Nephron (organoid): ENCODE data around the gene LIME1.
A peak's percentile ranks its signal among the peaks of the same experiment; 100 is the strongest.

Experiments used
- H3K27ac Mint-ChIP-seq, 3 experiments: 2 replicates each; pipeline ENCODE4 v1.8.0; 2020; ENCODE audit warnings: mixed read lengths in 3 of 3, mild to moderate bottlenecking in 2 of 3, moderate library complexity in 1 of 3
- H3K27me3 Mint-ChIP-seq: 2 replicates; pipeline ENCODE4 v1.8.0; 2021; ENCODE audit warnings: low read depth, mild to moderate bottlenecking, moderate library complexity, mixed read lengths
- H3K36me3 Mint-ChIP-seq: 2 replicates; pipeline ENCODE4 v1.8.0; 2020; ENCODE audit warnings: low read depth, mixed read lengths
- H3K4me1 Mint-ChIP-seq: 2 replicates; pipeline ENCODE4 v1.8.0; 2020; ENCODE audit warnings: mixed read lengths
- H3K4me3 Mint-ChIP-seq, 3 experiments: 2 replicates each; pipeline ENCODE4 v1.8.0; 2020; ENCODE audit warnings: mild to moderate bottlenecking in 3 of 3, mixed read lengths in 3 of 3, moderate library complexity in 2 of 3
- H3K9me3 Mint-ChIP-seq: 2 replicates; pipeline ENCODE4 v1.8.0; 2020; ENCODE audit warnings: mixed read lengths
- TF ChIP-seq, protein P1 (sequence below), 3 experiments: fragments of 200-600 bp; sonication (generic); IDR thresholded peaks; one replicate each; pipeline ENCODE4 v1.5.0; 2021; ENCODE audit warnings: antibody characterized with exemption in 3 of 3; ENCODE audit not compliant: unreplicated experiment in 3 of 3

LIME1 gene

DNA sequence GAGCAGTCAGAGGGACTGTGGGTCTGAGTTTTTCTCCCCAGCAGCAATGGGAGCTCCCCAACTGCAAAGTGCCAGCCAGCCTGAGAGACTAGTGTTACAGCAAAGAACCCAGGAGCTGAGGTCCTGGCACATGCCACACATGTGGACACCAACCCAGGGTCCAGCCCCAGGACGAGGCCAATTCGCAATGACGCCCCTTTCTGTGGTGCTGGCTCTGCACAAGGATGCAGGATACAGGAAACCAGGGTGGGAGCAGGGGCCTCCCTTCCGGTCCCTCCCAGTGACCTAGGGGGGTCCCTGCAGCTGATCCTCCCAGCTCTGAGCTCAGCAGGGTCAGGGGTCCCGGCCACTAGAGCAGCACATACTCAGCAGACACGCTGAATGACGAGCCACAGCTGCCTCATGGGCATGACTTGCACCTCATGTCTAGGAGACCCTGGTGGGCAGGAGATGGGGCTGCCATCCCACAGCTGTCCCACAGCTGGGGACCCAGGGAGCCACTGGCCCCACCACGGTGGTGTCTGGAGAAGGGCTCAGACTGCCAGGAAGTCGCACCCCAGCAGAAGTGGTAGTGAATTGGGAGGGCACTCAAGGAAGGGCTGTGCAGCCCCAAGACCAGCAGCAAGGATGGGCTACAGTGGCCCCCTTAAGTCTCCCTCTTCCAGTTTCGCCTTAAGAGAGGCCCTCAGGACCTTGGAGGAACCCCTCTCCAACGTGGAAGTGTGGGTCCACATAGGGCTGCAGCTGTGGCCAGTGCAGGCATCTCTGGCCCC lies 32.3 kb upstream of the LIME1 start:
- TF ChIP-seq, protein P1, sequence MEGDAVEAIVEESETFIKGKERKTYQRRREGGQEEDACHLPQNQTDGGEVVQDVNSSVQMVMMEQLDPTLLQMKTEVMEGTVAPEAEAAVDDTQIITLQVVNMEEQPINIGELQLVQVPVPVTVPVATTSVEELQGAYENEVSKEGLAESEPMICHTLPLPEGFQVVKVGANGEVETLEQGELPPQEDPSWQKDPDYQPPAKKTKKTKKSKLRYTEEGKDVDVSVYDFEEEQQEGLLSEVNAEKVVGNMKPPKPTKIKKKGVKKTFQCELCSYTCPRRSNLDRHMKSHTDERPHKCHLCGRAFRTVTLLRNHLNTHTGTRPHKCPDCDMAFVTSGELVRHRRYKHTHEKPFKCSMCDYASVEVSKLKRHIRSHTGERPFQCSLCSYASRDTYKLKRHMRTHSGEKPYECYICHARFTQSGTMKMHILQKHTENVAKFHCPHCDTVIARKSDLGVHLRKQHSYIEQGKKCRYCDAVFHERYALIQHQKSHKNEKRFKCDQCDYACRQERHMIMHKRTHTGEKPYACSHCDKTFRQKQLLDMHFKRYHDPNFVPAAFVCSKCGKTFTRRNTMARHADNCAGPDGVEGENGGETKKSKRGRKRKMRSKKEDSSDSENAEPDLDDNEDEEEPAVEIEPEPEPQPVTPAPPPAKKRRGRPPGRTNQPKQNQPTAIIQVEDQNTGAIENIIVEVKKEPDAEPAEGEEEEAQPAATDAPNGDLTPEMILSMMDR (IDR thresholded peaks at IDR 0.05; ENCODE audit: unreplicated experiment in 3 of 3): no peak
- no peaks in the 10 kb centered on the region for H3K27me3 Mint-ChIP-seq

DNA sequence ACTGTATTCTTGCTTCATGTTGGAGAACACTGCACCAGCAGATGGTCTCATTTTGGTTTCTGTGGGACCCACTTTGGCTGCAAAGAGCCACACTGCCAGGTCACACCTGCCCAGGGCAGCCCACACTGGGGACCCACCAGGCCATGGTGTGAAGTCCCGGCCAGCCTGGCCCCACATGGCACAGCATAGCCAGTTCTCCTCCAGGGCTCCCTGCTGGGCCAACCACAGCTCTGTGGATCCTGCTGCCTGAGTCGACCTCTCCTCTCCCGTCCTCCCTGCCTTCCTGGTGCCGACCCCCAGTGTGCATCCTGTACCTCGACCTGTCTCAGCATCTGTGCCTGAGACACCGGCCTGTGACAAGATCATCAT lies 31.7 kb upstream of the LIME1 start:
- peaks cover 20% of the 10 kb centered on the region for H3K36me3 Mint-ChIP-seq

More for the DNA sequence above, 32.3 kb upstream of the LIME1 start:
- no peaks in the 10 kb centered on the region for H3K9me3 Mint-ChIP-seq
- H3K4me3 Mint-ChIP-seq: peak overlapping the region in 2 of 3 experiments; percentile 47 to 55
- H3K36me3 Mint-ChIP-seq: peaks cover 20% of the 10 kb centered on the region
- no peak overlapping the region for H3K27ac Mint-ChIP-seq
- peaks cover 10% of the 10 kb centered on the region for H3K4me1 Mint-ChIP-seq

DNA sequence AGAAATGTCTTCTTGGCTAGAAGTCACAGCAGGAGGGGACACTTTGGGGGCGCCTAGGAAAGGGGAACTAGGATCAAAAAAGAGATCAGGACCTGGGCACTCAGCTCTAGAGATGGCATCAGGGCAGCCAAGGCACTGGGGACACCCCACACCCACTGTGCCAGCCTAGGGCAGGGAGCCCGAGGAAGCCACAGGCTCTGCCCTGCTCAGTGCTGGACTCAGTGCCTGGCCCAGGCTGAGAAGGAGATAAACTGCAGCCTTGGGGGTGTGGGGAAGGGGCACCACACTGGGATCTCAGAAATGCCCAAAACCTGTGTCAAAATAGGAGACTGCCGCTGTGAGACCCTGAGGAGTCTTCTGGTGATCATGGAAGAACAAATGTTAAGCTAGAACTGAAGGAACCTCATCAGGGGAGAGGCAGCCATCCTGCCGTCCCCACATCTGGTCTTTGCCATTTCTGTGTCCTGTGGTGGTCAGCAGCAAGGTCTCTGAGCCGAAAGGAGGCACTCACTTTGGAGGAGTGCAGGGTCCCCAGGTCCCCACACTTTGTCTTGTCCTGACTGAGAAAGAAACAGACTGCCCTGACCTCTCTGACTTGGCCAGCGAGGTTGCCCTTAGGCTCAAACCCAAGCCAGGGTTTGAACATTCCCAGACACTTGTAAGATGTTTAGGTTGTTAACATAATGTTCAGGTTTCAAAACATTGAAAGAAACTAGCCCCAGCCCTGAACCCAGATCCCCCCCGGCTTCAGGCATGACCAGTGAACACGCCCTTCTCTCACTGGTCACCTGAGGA lies 31.0 kb upstream of the LIME1 start:
- no peak overlapping the region for H3K27ac Mint-ChIP-seq
- TF ChIP-seq, protein P1 (IDR thresholded peaks at IDR 0.05; ENCODE audit: unreplicated experiment in 3 of 3): no peak
- peaks cover 24% of the 10 kb centered on the region for H3K36me3 Mint-ChIP-seq
- H3K4me3 Mint-ChIP-seq: peak overlapping the region; percentile 67 to 90 (median 84)
- no peaks in the 10 kb centered on the region for H3K27me3 Mint-ChIP-seq
- H3K9me3 Mint-ChIP-seq: no peaks in the 10 kb centered on the region
- peaks cover 12% of the 10 kb centered on the region for H3K4me1 Mint-ChIP-seq

More for the DNA sequence above, 31.7 kb upstream of the LIME1 start:
- H3K9me3 Mint-ChIP-seq: no peaks in the 10 kb centered on the region
- peak overlapping the region; percentile 67 to 90 (median 84) for H3K4me3 Mint-ChIP-seq
- H3K27ac Mint-ChIP-seq: no peak overlapping the region
- H3K4me1 Mint-ChIP-seq: peaks cover 10% of the 10 kb centered on the region
- TF ChIP-seq, protein P1 (IDR thresholded peaks at IDR 0.05; ENCODE audit: unreplicated experiment in 3 of 3): no peak
- no peaks in the 10 kb centered on the region for H3K27me3 Mint-ChIP-seq

DNA sequence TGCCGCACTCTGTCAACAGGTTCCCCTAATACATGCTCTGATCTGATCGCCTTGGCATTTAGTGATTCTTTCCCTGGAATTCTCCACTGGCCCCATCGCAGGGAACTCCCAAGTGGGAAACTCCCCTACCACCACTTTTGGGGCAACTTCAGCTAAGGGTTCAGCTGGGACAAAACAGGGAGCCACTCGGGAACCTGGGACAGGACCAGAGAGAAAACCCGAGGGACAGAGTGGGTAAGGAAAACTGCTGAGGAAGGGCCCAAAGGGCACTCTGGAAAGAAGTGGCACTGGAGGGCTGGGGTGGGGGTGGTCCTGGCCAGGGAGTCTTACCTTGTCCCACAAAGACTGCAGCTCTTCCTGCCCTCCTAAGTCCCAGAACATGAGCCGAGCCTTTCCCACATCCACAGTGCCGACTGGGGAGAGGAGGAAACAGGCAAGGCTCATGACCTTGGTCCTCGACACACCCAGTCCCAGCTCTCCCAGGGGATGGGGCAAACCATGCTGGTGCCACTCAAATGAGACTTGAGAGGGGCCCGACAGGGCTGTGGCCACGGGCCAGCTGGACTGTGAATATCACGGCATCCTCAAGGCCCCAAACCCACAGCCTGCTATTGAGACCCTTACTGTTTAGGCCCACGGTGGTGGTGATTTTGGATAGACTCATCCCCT lies 30.3 kb upstream of the LIME1 start:
- H3K36me3 Mint-ChIP-seq: peaks cover 31% of the 10 kb centered on the region
- peak overlapping the region; percentile 70 to 77 (median 75) for H3K27ac Mint-ChIP-seq
- no peaks in the 10 kb centered on the region for H3K9me3 Mint-ChIP-seq
- H3K27me3 Mint-ChIP-seq: no peaks in the 10 kb centered on the region
- H3K4me1 Mint-ChIP-seq: peaks cover 15% of the 10 kb centered on the region
- TF ChIP-seq, protein P1 (IDR thresholded peaks at IDR 0.05; ENCODE audit: unreplicated experiment in 3 of 3): no peak
- peak overlapping the region; percentile 84 to 90 (median 89) for H3K4me3 Mint-ChIP-seq

DNA sequence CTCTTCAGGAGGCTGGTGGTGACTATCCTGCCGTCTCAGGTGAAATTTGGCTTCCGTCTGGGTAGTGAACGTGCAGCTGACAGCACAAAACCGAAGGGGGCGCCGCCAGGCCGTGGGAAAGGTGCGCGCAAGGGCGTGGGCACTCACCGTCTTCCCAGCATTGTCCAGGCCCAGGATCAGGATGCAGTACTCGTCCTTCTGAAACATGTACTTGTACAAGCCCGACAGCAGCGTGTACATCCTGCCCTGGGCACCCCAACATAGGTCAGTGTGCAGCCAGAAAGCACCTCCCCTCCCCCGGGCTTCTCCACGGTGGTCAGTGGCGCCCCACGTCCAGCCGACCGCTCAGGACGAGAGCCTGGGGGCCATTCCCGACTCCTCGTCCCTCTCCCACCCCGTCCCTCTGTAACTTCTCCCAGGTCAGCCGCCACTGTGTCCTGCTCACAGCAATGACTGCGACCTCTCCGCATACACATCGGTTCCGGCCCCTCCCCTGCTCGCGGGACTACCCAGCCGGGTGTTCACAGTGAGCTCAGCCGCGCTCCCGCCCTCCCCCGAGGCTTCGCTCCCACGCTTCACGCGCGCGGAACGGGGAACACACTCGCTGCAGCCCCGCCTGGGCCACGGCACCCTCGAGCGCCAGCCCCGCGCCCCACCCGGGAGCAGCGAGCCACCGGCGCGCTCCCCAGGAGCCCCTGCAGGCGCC lies 29.5 kb upstream of the LIME1 start:
- Mint-ChIP-seq H3K4me3 (peak overlapping the region; percentile 84 to 90 (median 89)), H3K27me3 (no peaks in the 10 kb centered on the region), H3K27ac (peak overlapping the region; percentile 70 to 77 (median 75)), H3K4me1 (peaks cover 15% of the 10 kb centered on the region), H3K36me3 (peaks cover 39% of the 10 kb centered on the region), H3K9me3 (no peaks in the 10 kb centered on the region)
- TF ChIP-seq, protein P1 (IDR thresholded peaks at IDR 0.05; ENCODE audit: unreplicated experiment in 3 of 3): peak in 2 of 3 experiments; percentile 21 to 32
